GM18502 (cell line): ENCODE measurements around the gene TPTE.
"Not testable (repeated sequence)": the region's sequence is repeated elsewhere in the genome, so short reads cannot be mapped to it uniquely, and the experiment has no call there.

ENCODE experiments used
- ATAC-seq: cut with Tn5 transposase; IDR thresholded peaks from one replicate; pipeline ENCODE4 v1.9.1; 2021; ENCODE audit warnings: mild to moderate bottlenecking; ENCODE audit not compliant: unreplicated experiment, poor library complexity

Gene TPTE

DNA sequence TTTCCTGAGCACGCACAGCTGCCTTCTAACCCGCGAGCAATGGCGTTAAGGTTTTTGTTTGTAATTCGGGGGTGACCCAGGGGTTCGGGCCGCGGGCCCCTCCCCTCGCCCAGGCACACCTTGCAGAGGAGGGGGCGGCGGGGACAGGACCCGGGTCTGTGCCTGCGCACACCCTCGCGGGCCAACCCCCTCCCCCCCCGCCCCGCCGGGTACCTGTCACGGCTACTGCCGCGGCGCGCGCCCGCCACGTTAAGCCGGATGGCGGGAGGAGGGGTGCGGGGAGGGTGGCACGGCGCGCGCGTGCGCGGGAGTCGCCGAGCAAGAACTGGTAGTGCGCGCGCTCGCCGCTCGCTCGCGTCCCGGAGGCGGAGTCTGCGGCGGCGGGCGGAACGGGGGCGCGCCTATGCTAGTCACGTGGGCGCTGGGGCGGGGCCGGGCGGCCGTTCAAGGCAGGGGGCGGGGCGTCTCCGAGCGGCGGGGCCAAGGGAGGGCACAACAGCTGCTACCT, at the start of gene TPTE:
Gene TPTE (plus strand): TSS at position 493 of the 508 bp plus-strand sequence. CDS start 17,141 bp downstream, outside the sequence.
- ATAC-seq = no peak

- ATAC-seq = not testable (repeated sequence)
Observed at GRCh38 chr21:10471999-10472398, 49.4 kb upstream of the TPTE start.

GRCh38 chr21:10477794-10478193, 43.6 kb upstream of the TPTE start:
- ATAC-seq = not testable (repeated sequence)

DNA sequence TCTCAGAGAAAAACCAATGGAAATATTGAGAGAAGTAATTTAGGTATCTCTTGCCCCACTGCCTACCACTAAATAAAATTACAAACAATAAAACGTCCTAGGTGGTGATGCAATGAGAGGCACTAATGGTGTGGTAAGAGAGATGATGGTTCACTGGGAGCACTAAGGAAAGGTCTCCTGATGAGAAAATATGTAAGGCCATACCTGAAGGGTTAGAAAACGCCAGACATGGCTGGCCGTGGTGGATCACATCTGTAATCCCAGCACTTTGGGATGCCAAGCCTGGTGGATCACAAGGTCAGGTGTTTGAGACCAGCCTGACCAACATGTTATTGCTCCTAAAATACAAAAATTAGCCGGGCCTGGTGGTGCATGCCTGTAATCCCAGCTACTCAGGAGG, 41.5 kb upstream of the TPTE start:
- not testable (repeated sequence) for ATAC-seq

DNA sequence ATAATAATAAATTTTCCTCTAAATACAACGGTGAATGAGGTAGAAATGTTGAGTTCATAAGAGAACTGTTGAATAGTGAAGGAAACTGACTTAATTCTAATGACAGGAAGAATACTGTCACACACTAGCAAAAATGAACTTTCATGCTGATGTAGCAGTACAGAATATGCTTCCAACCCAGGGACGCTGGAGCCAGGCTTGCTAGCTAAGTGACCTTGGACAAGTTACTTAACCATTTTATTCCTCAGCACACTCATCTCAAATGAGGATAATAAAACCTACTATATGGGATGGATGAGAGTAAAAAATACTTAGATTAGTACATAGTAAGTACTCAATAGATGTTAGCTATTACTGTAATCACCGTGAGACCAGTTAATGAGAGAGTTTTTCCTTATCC, 36.5 kb upstream of the TPTE start:
- not testable (repeated sequence) for ATAC-seq

GRCh38 chr21:10490453-10490852, 30.9 kb upstream of the TPTE start:
- ATAC-seq = not testable (repeated sequence)

DNA sequence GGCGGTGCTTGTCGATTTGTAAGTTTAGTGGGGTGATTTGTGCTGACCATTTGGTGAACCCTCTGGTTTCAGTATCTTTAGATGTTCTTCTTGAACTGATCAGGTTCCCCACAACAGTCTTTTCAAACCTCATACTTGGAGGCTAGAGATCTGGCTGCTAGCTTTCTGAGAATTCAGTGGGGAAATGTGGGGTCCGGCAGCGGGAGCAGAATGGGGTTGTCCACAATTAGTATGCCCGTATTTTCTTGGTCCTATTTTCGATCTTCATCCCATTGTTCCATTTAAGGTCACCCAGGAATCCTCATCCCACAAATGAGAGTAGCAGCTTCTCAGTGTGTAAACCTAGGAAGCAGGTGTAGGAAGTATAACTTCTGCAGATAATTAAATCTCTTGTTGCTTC, 10.3 kb upstream of the TPTE start:
- ATAC-seq = no peak

- not testable (repeated sequence) for ATAC-seq
Observed at GRCh38 chr21:10516889-10517288, 4.5 kb upstream of the TPTE start.

GRCh38 chr21:10517904-10518303, 3.5 kb upstream of the TPTE start:
- not testable (repeated sequence) for ATAC-seq

GRCh38 chr21:10521835-10522500, 585 bp downstream of the TPTE start:
- not testable (repeated sequence) for ATAC-seq

DNA sequence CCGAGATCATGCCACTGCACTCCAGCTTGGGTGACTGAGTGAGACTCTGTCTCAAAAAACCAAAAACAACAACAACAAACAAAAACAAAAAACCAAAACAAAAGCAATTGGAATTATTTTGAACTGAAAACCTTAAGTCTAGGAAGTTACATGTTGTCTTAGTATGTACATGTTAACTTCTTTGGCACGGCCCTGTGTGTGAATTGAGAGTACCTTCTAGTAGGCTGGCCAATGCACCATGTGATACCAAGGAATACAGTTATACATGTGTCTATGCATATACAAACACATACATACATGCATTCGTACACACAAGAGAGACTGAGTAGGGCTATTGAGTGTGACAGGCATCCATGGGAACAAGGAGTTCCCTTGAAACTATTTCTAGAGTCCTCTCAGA, 18.6 kb downstream of the TPTE start:
- ATAC-seq = no peak

DNA sequence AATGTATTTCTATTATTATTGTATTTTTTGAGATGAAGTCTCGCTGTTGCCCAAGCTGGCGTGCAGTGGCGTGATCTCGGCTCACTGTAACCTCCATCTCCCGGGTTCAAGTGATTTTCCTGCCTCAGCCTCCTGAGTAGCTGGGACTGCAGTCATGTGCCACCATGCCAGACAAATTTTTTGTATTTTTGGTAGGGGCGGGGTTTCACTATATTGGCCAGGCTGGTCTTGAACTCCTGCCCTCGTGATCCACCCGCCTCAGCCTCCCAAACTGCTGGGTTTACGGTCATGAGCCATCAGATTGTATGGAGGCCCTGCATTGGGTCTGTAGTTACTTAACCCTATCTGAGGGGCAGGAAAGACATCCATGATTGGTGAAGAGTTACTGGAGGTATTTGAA, 23.0 kb downstream of the TPTE start:
- not testable (repeated sequence) for ATAC-seq

DNA sequence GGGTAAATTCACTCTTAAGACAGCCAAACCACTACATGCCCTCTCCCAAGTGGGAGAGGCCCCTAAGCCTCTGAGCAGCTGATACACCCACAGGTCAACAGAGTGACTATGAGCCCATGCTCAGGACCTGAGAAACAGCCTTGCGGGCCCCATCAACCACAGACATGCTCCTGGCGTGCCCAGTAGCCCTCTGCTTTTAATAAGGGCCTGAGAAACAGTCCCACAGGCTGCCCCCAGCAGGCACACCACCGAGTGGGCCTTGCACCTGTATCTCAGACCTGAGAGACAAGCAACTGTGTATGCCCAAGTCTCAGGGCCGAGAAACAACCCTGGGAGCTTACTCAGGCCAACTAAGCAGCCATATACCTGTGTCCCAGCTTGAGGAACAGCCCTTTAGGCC, 26.5 kb downstream of the TPTE start:
- not testable (repeated sequence) for ATAC-seq

- not testable (repeated sequence) for ATAC-seq
Observed at GRCh38 chr21:10548331-10548954, 27.1 kb downstream of the TPTE start.

- not testable (repeated sequence) for ATAC-seq
Observed at GRCh38 chr21:10570803-10571202, 49.4 kb downstream of the TPTE start.

DNA sequence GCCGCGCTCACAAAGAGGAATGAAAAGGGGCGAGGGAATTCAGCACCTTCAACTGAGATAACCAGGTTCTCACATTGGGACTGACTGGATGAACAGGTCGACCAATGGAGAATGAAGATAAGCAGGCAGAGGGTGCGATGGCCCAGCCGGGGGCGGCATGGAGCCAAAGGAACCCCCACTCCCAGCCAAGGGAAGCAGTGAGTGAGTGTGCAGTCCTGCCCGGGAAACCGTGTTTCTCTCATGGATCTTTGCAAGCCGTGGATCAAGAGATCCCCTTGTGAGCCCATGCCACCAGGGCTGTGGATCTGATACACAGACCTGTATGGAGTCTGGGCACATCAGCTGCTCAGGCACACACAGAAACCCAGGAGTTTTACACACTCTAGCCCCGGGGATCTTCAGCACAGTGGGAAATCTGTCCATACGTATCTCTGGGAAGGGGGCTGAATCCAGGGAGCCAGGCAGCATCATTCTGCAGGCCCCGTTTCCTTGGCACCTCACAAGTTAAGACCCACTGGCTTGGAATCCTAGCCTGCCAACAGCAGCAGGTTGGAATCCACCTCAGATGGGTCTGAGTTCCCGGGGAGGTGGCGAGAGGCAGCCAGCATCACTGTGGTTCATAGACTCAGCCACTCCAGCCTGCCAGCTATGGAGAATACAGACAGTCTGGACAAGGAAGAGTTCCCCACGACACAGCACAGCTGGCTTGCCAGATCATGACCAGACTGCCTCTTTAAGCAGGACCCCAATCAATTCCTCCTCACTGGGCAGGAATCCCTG, 53.3 kb downstream of the TPTE start:
- ATAC-seq = not testable (repeated sequence)

DNA sequence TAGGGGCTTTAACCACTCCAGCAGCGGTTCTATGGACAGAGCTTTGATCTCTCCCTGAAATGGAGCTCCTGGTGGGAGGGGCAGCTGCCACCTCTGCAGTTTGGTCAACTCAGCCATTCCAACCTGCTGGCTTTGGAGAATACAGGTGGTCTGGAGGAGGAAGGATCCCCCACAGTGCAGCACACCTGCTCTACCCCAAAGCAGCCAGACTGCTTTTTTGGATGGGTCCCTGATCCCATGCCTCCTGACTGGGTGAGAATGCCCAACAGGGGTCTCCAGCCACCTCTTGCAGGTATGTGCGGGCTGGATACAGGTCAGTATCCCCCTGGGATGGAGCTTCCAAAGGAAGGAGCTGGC, 53.9 kb downstream of the TPTE start:
- ATAC-seq = no peak

GRCh38 chr21:10578910-10579309, 57.5 kb downstream of the TPTE start:
- ATAC-seq = not testable (repeated sequence)

- ATAC-seq = not testable (repeated sequence)
Observed at GRCh38 chr21:10589115-10589514, 67.7 kb downstream of the TPTE start.

DNA sequence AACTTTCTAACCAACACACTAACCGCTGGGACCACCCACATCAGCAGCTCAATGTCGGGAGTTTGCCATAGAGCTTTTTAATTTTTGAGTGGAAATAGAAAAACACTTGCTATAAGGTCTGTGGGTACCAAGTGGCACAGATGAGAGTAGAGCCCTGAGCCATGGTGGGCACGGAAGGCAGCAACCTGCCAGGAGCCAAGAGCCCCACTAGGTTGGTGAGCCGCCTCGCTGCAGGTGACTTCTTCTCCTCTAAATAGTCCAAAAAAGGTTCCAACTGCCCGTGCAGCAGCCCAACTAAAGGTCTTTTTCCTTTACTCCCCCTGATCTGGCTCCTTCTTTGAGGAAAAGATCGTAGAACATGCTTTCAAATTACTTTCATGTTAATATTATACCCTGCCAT, 85.7 kb downstream of the TPTE start:
- not testable (repeated sequence) for ATAC-seq

DNA sequence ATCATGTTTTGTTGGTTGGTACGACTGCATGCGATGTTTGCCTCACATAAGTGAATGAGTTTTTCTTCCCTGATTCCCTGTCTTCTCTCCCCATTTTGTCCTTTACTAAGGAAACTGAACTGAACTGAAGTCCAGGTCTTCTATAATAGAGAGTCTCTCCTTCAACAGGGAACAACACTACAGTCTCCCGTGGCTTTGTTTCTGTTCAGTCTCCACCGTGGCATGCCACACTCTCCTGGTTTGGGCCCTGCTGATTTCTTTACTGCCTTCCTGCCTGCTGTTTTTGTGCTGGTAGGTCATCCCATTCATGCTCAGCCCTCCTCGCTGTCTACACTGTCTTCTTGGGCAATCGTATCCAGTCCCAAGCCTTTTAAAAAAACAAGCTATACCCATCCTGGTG, 92.9 kb downstream of the TPTE start:
- not testable (repeated sequence) for ATAC-seq
